Stimulated activated CD8-positive, alpha-beta memory T cell treated with anti-CD3 and anti-CD28 coated beads, Interleukin-7, amount 100 ng/mL, for 48 hours (primary cell): Measurements from ENCODE around the gene NEK9.
A peak's percentile ranks its signal among the peaks of the same experiment; 100 is the strongest.
"Not testable (repeated sequence)": the region's sequence is repeated elsewhere in the genome, so short reads cannot be mapped to it uniquely, and the experiment has no call there.

Source experiments
- DNase-seq, 2 donors: peaks; one replicate each; pipeline ENCODE4 v3.0.0-alpha.2; 2020; ENCODE audit warnings: low read depth in 1 of 2; ENCODE audit errors: extremely low read depth in 1 of 2

Gene NEK9

DNA sequence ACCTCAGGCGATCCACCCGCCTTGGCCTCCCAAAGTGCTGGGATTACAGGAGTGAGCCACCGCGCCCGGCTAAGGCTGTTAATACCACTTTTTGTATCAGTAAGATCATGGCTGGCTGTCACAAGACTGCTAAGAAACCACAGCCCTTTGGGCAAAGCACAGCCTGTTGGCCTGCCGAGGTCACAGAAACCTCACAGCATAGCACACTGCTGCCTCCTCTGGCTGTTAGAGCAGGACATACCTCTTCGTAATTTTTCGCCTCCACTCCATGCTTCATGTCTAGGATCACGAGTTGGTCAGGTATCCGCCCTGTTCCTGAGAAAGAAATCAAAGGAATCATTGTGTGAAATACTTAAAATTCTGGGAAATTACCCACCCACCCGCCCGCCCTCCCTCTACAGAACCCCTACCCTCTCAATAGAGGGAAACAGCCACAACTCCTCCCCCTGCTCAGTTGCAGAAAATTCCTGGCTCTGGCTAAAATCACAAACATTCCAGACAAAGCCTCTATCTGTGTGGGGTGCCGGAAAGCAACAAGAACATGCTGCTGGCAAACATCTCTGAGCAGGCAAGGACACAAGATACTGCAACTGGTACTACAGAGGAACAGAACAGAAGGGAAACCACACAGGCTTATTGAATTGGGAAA is 20.7 kb upstream of the NEK9 start:
- DNase-seq = no peak

DNA sequence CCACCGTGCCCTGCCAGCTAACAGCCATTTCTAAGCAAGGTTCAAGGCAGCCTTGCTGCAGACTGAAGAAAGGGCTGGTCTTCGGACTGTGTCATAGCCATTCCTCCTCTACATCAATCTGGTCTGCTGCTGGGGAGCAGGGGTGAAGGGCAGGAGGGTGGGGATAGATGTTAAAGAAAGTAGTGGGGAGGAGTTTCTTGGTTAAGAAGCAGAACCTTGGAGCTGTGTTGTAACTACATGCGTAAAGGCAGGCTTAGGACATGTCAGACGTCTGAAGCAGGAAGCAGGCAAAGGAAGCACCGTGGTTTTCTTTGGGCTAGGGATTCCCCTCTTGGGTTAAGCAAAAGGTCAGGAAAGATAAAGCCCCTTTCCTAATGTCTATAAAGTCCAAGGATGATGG is 18.1 kb upstream of the NEK9 start:
- no peak for DNase-seq

DNA sequence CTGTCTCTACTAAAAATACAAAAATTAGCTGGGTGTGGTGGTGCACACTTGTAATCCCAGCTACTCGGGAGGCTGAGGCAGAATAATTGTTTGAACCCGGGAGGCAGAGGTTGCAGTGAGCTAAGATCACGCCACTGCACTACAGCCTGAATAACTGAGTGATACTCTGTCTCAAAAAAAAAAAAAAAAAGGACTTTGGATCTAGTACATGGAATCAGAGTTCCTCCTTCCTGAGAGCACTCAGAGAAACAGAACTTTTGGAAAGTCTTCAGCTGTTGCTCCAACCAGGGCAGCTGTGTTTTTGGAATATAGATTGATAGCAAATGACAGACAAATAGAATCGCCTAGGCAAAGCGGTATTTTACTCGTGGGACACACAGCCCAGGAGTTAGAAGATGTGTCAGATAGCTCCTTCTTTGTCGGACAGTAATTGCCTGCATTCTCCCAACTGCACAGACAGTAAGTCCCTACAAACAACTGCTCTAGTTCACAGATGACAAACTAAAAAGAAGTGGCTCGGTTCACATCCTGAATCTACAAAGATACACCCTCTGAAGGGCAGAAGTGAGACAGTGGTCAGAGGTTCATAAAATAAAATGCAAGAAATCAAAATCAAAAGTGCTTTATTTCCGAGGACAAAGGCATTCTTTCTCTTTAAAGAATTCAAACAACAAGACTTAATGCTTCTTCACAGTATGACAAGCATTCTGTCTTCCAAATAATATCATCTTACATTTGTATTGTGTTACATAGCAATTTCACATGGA is 17.1 kb upstream of the NEK9 start:
- DNase-seq = no peak

DNA sequence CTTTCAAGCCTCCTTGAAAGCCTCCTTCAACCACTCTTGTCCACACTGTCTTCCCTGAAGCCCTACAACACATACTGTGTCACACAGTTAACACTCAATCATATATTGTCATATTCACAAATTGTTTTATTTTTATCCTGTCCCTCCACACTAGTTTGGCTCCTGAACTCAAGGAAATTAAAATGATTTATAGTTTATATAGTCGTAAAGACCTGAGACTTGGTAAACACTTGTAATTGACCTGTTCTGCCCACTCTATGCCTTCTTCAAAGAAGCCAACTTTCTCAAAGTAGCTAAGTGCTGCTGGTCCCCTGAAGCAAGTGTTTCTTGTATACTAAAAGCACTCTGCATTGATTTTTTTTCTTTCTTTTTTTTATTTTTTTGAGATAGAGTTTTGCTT is 15.6 kb upstream of the NEK9 start:
- no peak for DNase-seq

DNA sequence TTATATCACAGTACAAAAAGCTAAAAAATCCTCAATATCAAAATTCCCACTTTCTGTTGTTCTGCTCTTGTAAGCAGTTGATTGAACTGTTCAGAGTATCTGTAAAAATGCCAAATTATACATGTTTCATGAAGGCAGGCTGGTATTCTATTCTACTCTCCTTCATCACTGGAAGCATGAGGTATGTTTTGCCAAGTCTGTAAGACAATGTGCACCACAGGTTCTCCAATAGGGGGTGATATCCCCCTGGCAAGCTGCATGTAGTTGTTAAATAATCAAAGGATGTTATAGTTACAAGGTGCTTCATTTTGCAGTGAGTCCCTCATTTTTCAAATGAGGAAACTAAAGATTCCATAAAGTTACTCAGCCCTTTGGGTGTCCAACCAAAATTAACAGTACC is 15.1 kb upstream of the NEK9 start:
- no peak for DNase-seq

DNA sequence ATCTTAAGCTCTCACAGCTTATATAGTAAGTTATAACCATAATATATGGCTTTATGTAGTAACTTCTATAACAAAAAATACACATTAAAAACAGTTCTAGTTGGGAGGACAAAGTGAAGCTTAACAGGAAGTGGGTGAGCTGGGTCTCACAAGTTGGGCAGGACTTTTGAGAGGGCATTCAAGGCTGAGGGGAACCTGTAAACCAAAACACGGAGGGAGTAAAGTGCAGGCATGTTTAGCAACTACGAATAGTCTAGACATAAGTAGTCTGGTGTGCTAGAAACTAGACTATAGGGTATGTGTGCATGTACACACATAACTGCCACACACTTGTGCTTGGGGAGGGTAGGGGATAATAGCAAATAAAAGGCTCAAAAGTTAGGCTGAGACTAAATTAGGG is 14.2 kb upstream of the NEK9 start:
- no peak for DNase-seq

DNA sequence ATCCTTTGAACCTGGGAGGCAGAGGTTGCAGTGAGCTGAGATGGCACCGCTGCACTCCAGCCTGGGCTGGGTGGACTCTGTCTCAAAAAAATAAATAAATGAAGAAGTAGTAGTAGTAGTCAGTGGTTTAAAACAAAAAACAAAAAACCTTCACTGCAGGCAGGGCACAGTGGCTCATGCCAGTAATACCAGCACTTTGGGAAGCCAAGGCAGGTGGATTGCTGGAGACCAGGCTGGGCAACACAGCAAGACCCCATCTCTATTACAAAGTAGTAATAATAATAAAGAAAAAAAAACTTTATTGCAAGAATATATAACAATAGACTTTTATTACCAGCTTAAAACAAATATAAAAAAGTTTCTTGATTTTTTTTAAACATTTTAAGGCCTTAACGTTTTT is 13.8 kb upstream of the NEK9 start:
- no peak for DNase-seq

DNA sequence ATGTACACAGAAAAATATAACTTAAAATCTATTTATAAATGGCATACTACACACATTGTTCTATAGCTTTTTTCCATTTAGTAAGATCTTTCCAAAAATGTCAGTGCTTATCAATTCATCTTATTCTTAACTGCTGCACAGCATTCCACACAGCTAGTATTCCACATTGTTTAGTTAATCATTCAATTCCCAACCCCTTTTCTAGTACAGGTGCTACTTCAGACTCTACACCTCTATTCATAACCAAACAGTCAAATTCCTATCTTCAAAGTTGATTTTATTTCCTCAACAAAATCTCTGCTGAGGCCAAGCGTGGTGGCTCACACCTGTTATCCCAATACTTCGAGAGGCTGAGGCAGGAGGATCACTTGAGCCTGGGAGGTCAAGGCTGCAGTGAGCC is 12.3 kb upstream of the NEK9 start:
- DNase-seq = no peak

DNA sequence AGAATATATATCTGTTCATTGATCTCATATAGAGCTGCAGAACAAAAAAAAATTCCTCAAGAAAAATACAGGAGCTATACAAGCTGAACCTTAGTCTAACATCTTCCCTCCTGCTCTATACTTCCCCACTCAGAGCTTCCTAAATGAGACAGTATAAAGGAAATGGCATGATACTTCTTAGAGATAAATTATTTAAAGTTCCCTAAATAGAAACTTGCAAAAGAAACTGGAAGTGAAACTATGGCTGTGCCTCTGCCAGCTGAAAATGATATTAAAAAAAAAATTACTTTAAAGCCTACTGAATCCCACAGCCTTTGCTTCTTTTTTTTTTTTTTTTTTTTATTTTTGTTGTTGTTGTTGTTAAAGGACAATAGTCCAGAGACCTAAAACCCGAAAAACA is 11.6 kb upstream of the NEK9 start:
- no peak for DNase-seq

DNA sequence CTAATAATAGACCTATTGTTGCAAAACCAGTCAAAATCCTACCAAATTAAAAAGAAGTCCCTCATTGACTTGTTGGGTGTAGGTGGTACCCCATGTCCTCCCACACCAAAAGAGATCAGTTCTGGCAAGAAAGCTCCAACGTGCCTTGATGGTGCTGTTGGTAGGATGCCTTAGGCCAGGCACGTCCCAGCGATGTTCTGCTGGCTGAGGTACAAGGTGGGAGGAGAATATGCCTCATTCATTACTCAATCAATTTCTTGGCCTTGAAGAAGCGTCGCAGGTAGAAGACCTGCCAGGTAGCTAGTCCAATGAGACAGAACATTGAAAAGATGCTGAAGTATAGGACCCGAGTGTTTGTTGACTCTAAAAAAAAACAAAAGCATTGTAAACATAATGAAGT is 7.8 kb upstream of the NEK9 start:
- DNase-seq = no peak

DNA sequence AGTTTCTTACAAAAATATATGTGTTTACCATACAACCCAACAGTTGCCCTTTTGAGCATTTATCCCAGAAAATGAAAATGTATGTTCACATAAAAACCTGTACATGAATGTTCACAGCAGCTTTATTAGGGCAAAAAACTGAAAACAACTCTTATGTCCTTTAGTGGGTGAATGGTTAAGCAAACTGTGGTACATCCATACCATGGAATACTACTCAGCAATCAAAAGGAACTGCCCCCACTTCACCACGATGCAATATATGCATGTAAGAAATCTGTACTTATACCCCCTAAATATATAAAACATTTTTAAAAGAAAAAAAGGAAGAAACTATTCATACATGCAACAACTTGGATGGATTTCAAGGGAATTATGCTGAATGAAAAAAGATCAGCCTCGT is 6.7 kb upstream of the NEK9 start:
- no peak for DNase-seq

DNA sequence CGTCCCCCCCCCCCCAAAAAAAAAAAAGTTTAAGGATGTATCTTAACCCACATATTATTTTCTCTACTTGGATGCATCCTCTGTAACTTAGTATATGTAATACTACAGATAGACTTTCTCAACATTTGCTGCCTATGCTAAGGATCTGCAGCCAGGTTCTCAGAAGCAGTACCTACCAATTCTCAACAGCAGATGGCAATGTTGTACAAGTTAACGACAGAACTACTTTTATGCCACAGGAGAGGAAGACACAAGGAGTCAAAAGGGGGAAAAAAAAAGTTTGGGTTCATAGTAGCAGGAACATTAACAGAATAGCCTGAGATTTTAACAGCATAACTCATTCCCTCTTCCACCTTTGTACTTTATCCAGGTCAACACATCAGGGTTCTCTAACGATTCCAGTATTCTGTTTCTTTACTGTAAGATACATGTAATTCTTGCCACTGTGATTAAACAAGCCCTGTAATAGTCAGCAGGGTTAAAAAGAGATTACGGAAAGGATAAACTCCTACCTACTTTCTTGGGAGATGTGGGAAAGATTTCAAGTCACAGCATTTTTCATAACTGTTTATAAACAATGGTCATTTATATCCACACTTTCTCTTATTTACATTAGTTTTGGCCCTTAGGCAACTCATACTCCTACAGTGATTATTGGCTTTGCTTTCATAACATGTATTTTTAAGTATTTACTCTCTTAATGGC is 5.7 kb upstream of the NEK9 start:
- no peak for DNase-seq

DNA sequence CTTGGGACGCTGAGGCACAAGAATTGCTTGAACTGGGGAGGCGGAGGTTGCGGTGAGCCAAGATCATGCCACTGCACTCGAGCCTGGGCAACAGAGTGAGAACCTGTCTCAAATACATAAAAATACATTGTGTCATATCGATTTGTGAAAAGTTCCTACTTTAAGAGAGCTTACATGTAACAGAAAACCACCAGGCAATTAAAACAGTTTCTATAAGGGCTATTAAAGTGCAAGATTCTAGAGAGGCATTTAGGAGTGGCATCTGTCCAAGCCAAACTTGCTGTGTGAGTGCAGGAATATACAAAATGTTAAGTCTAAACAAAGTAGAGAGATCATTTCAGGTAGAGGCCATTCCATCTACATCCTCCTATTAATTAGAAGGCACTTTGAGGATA is 1.7 kb upstream of the NEK9 start:
- DNase-seq = no peak

DNA sequence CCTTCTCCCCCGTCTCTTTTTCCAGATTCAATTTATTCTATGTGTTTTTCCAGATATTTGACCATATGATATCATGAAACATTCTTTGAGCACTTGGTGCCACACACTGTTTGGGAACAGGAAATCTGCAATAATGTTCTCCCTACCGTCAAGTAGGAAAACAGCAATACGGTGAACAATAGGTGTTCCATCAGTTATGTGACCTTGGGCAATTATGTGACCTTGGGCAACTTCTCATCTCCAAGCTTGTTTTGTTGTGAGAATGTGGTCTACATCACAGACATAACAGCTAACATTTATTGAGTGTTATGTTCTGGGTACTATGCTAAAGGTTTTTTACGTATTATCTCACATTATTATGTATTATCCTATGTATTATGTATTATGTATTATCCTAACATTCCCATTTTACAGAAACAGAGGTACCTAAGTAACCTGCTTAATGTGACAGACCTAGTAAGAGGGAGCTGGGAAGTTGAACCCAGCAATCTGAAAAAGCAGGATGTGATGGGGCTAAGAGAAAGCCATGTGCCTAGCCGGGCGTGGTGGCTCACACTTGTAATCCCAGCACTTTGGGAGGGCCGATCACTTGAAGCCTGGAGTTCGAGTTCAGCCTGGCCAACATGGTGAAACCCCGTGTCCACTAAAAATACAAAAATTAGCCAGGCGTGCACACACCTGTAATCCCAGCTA is 1.2 kb upstream of the NEK9 start:
- no peak for DNase-seq

DNA sequence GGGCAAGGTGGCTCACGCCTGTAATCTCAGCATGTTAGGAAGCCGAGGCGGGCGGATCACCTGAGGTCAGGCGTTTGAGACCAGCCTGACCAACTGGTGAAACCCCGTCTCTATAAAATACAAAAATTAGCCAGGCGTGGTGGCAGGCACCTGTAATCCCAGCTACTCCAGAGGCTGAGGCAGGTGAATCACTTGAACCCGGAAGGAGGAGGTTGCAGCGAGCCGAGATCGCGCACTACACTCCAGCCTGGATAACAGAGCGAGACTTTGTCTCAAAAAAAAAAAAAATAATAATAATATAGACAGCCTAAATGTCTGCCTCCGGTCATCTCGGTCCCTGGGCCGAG is 599 bp upstream of the NEK9 start:
- not testable (repeated sequence) for DNase-seq

DNA sequence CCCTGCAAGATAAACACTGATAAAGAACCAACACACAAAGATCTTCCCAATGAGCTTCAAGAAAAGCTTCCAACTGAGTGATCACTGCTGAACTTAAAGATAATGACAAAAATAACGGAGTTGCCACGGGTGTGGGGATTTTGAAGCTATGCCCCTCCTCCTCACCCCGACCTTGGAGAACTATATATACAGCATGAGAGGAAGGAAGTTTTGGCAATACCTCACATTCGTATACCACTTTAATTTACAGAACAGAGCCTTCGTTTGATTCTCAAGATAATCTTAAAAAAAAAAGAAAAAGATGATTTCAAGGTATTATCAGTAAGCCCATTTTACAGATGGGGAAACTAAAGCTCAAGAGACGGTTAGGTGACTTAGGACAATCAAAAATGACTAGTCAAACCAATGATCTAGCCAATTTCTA is 715 bp downstream of the NEK9 start:
- no peak for DNase-seq

DNA sequence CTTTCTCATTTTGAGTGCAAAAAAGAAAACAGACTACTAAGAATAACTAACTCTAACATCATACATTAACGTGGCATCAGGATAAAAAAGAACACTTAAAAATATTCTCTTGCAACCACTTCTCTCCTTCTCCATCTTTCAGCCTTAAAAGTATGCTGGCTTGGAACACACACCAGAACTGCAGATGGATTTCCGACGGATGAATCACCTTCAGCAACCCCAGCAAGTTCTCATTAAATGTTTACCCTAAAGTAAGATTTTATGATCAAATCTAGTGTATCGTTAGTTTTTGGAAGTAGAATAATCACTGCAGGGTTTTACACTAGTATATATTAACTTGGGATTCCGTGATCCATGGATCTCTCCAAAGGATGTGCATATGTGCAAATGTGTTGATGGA is 1.2 kb downstream of the NEK9 start:
- DNase-seq = no peak

DNA sequence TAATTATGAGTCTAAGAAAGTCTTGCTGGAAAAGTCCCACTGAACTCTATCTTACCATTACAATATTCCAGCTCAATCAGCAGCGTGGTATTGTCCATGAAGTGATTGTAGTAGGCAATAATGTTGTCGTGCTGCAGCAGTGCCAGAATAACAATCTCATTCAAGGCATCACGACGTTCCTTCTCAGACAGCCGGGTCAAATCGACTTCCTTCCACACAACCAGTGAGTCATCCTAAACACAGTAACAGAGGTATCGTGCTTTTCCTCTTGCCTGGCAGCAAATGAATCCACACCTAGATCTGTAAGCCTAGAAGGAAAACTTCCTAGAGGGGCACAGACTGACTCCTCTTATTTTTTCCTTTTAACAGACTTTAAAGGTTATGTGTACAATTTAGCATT is 2.9 kb downstream of the NEK9 start:
- peak in 1 of 2 donors; percentile 17 for DNase-seq

DNA sequence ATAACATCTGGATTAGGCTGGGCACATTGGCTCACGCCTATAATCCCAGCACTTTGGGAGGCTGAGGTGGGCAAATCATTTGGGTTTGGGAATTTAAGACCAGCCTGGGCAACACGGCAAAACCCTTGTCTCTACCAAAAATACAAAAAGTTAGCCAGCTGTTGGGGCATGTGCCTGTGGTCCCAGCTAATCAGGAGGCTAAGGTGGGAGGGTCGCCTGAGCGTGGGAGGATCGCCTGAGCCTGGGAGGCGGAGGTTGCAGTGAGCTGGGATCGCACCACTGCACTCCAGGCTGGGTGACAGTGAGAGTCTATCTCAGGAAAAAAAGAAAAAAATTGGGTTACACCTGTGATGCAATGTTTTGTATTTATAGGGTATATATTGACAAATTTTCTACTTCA is 5.3 kb downstream of the NEK9 start:
- no peak for DNase-seq

DNA sequence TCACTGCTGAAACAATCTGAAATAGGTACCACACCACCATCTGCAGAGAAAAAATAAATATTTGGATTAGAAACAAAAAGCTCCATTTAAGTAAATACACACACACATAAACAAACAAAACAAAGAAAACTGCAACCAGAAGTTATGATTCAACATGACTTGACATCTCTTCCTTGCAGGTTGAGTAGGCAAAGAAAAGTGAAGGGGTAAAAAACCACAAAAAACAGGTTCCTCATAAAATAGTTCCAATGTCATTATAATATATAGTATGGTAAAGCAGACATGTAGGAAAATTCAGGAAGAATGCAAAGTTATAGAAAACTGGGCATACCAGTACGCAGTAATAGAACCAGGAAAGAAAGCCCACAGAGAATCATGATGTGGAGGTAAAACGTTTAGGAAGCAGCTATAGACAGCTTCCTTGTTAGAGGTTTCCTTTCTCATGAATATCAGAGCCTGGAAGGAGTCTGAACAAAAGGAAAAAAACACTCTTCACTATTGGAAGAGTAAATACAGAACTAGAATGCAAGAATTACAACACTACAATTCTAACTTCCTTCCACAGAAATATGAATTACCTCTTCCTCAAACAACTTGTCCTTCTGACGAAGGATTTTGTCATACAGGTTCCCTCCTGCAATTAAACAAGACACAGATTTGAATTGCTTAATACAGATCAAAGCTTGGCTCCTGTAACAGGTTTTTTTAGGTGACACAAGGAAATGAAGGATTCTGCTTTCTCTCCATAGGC is 6.1 kb downstream of the NEK9 start:
- DNase-seq = no peak

DNA sequence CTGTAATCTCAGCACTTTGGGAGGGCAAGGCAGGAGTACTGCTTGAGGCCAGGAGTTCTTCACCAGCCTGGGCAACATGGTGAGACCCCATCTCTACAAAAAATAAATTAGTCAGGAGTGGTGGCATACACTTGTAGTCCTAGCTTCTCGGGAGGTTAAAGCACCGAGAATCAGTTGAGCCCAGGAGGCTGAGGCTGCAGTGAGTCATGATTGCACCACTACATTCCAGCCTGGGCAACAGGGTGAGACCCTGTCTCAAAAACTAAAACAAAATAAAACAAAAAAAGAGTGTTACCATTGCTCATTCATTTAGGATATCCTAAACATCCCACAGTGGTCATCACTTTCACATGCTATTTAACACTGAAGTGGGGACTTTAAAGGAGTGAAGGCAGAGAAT is 7.8 kb downstream of the NEK9 start:
- no peak for DNase-seq
